K562 (cell line): Measurements from ENCODE around the gene BBC3. TPM values are rescaled to one million over a fixed set of nuclear protein-coding genes. Genes with fewer than 3 reads are reported as not detected.

ENCODE experiments used
- ATF7 ChIP-seq: fragments of 450-650 bp; IDR thresholded peaks from 2 replicates; pipeline ENCODE4 v1.7.1; 2014; ENCODE audit warnings: mild to moderate bottlenecking, moderate library complexity
- DNMT1 ChIP-seq: fragments of 450-650 bp; IDR thresholded peaks from 2 replicates; pipeline ENCODE4 v1.6.1; 2016; ENCODE audit warnings: antibody characterized with exemption, mild to moderate bottlenecking
- JUND ChIP-seq, 2 experiments: IDR thresholded peaks; 2 replicates in 1 of 2; 3 replicates in 1 of 2; pipeline ENCODE4 v1.6.1; 2011; ENCODE audit warnings: borderline replicate concordance in 2 of 2, low read depth in 2 of 2, low read length in 2 of 2, improper control_type of control experiment in 1 of 2, missing biosample characterization in 1 of 2, missing genetic modification characterization in 1 of 2, missing genetic modification reagents in 1 of 2
- RCOR1 ChIP-seq, 2 experiments: IDR thresholded peaks; 2 replicates each; pipeline ENCODE4 v1.6.1; 2012; ENCODE audit warnings: low read depth in 2 of 2, low read length in 2 of 2, borderline replicate concordance in 1 of 2, improper control_type of control experiment in 1 of 2
- SMARCA4 ChIP-seq: fragments of 450-650 bp; IDR thresholded peaks from 2 replicates; pipeline ENCODE4 v1.6.1; 2016
- polyA plus RNA-seq, 8 experiments: library from polyadenylated mRNA; depleted of rRNA in 4 of 8; stranded (reverse) in 5 of 8; unstranded in 3 of 8; fragments of >200 nt; fragmentation: Nextera tagmentation in 2 of 8; fragmentation: Illumina TruSeq in 1 of 8; extraction: Ambion mirVana in 2 of 8; extraction: Trizol in 1 of 8; gene quantifications; 2 replicates each; pipeline versions ENCODE4 v1.2.1 to v1.2.3, GENCODE V29; 2011 to 2014; ENCODE audit warnings: inconsistent platforms in 1 of 8, missing spikeins in 1 of 8
- total RNA-seq, 7 experiments: library from RNA; depleted of rRNA in 6 of 7; stranded (reverse); fragments of >200 nt in 6 of 7; fragmentation: Illumina TruSeq in 2 of 7; extraction: Trizol in 2 of 7; gene quantifications; 2 replicates each; pipeline versions ENCODE4 v1.2.1 to v1.2.3, GENCODE V29; 2011 to 2021; ENCODE audit warnings: low replicate concordance in 1 of 7
- TF ChIP-seq, protein P1 (sequence below), 2 experiments: fragments of 450-650 bp; IDR thresholded peaks; 2 replicates each; pipeline ENCODE4 v1.6.1; 2016; ENCODE audit warnings: mild to moderate bottlenecking in 2 of 2, borderline replicate concordance in 1 of 2, low read depth in 1 of 2, moderate library complexity in 1 of 2
- TF ChIP-seq, protein P2 (sequence below), 2 experiments: fragments of 150-350 bp in 1 of 2; IDR thresholded peaks; 2 replicates each; pipeline ENCODE4 v1.6.1; 2012 to 2016; ENCODE audit warnings: low read depth in 2 of 2, low read length in 2 of 2, mild to moderate bottlenecking in 1 of 2, moderate library complexity in 1 of 2

The BBC3 gene
- total and polyA plus RNA-seq, 9 of the 15 experiments (the other 6 are each of a cell fraction or from before 2014, with no cell fraction given): 0.15 to 30.7 (median 4.8) TPM

DNA sequence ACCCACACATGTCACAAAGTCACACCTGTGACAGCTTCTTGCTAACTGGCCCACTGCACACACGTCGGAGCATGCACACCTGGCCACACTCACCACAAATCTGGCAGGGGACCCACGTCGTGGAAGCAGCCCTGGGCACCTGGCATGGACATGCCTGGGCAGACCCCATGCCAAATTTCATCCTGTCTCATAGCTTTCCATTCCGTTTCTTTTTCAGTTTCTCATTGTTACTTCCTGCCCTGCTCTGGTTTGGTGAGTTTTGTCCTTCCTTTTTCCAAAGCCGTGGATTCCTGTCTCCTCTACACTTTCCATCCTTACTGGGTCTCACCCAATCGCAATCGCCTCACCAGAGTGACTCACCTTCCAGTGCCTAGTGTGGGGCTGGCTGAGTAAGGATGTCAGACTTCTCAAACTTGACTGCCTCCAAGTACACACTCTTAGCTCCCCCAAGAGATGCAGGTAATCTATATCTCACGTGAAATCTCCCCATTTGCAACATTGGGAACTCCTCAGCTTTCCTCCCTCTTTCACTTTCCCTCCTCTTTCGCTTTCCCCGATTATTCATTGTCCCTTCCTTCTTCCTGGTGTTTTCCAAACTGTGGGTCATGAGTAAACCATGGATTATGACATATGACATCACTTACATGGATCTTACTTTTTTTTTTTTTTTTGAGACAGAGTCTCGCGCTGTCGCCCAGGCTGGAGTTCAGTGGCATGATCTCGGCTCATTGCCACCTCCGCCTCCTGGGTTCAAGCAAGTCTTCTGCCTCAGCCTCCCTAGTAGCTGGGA, 1.6 kb upstream of the BBC3 start (continued):
- TF ChIP-seq RCOR1 (IDR thresholded peaks at IDR 0.05; ENCODE audit: borderline replicate concordance in 1 of 2, low read depth in 2 of 2, low read length in 2 of 2): 0 out of 4 replicates have a peak, but pooled peaks of 1 of the 2 experiments have one; percentile 7
- peak; percentile 41; the same call in 1 of the 2 replicates for TF ChIP-seq SMARCA4
- peak; percentile 42; the same call in 1 of the 2 replicates for TF ChIP-seq ATF7
- TF ChIP-seq, protein P1, sequence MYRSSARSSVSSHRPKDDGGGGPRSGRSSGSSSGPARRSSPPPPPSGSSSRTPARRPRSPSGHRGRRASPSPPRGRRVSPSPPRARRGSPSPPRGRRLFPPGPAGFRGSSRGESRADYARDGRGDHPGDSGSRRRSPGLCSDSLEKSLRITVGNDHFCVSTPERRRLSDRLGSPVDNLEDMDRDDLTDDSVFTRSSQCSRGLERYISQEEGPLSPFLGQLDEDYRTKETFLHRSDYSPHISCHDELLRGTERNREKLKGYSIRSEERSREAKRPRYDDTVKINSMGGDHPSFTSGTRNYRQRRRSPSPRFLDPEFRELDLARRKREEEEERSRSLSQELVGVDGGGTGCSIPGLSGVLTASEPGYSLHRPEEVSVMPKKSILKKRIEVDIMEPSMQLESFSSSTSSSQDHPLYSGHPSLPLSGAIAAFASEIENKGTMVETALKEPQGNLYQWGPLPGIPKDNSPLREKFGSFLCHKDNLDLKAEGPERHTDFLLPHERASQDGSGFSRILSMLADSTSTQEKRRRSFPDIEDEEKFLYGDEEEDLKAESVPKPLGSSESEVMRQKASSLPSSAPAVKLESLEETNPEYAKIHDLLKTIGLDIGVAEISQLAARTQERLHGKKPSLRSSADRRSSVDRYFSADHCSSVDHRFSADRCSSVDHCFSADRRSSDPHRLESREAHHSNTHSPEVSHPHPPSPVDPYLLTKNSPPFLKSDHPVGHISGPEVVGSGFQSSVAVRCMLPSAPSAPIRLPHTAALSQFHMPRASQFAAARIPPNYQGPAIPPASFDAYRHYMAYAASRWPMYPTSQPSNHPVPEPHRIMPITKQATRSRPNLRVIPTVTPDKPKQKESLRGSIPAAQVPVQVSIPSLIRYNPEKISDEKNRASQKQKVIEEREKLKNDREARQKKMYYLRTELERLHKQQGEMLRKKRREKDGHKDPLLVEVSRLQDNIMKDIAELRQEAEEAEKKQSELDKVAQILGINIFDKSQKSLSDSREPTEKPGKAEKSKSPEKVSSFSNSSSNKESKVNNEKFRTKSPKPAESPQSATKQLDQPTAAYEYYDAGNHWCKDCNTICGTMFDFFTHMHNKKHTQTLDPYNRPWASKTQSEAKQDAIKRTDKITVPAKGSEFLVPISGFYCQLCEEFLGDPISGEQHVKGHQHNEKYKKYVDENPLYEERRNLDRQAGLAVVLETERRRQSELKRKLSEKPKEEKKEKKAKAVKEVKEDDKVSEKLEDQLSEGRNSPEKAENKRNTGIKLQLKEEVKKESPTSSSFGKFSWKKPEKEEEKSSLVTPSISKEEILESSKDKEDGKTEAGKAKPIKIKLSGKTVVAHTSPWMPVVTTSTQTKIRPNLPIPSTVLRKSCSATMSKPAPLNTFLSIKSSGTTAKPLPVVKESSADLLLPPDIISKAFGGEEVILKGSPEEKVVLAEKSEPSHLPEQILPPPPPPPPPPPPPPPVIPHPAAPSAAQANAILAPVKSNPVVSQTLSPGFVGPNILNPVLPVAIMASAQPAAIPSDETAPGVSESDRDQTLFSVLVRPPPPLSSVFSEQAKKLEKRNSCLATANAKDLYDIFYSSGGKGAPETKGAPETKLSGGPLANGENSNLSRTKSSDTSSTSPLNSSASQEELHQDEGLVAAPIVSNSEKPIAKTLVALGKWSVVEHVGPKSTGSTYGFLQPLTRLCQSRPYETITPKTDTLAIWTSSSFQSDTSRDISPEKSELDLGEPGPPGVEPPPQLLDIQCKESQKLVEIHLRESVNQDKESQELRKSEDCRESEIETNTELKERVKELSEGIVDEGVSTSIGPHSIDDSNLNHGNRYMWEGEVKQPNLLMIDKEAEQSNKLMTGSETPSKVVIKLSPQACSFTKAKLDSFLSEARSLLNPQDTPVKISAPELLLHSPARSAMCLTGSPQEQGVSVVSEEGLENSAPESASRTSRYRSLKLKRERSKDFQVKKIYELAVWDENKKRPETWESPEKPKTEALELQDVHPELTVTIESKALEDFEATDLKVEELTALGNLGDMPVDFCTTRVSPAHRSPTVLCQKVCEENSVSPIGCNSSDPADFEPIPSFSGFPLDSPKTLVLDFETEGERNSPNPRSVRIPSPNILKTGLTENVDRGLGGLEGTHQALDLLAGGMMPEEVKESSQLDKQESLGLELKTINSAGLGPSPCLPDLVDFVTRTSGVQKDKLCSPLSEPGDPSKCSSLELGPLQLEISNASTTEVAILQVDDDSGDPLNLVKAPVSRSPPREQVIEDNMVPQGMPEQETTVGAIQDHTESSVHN (IDR thresholded peaks at IDR 0.05; ENCODE audit: borderline replicate concordance in 1 of 2, low read depth in 1 of 2): 0 out of 4 replicates have a peak, but pooled peaks of 1 of the 2 experiments have one; percentile 30
- TF ChIP-seq, protein P2, sequence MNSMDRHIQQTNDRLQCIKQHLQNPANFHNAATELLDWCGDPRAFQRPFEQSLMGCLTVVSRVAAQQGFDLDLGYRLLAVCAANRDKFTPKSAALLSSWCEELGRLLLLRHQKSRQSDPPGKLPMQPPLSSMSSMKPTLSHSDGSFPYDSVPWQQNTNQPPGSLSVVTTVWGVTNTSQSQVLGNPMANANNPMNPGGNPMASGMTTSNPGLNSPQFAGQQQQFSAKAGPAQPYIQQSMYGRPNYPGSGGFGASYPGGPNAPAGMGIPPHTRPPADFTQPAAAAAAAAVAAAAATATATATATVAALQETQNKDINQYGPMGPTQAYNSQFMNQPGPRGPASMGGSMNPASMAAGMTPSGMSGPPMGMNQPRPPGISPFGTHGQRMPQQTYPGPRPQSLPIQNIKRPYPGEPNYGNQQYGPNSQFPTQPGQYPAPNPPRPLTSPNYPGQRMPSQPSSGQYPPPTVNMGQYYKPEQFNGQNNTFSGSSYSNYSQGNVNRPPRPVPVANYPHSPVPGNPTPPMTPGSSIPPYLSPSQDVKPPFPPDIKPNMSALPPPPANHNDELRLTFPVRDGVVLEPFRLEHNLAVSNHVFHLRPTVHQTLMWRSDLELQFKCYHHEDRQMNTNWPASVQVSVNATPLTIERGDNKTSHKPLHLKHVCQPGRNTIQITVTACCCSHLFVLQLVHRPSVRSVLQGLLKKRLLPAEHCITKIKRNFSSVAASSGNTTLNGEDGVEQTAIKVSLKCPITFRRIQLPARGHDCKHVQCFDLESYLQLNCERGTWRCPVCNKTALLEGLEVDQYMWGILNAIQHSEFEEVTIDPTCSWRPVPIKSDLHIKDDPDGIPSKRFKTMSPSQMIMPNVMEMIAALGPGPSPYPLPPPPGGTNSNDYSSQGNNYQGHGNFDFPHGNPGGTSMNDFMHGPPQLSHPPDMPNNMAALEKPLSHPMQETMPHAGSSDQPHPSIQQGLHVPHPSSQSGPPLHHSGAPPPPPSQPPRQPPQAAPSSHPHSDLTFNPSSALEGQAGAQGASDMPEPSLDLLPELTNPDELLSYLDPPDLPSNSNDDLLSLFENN (IDR thresholded peaks at IDR 0.05; ENCODE audit: low read depth in 2 of 2, low read length in 2 of 2): no peak
- peak; percentile 28; the same call in 1 of the 2 replicates for TF ChIP-seq JUND (IDR thresholded peaks at IDR 0.05; ENCODE audit: borderline replicate concordance, low read depth, low read length)
- TF ChIP-seq JUND (tag; IDR thresholded peaks at IDR 0.05; ENCODE audit: borderline replicate concordance, low read depth, low read length): 0 out of 3 replicates have a peak, but pooled peaks have one; percentile 13
- no peak for TF ChIP-seq DNMT1
